ENCODE data around the gene EPM2A.

DNA sequence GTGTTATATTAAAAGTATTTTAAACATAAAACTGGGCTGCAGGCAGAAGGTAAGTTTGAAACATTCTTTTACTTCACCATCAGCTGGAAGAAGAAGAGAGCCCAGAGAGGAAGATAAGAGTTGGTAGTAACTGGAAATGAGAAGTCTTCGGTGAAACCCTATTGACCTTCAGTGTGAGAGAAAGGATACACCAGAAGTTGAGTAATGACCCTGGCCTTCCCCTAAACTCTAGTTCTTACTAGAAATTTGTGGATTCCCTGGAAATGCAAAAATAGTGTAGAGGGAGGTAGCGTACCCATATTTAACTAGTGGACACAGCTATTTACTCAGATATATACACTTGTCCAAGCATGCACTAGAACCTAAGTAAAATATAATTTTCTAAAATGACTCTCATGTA lies 8.0 kb upstream of the EPM2A start:
- TF ChIP-seq, protein P1, sequence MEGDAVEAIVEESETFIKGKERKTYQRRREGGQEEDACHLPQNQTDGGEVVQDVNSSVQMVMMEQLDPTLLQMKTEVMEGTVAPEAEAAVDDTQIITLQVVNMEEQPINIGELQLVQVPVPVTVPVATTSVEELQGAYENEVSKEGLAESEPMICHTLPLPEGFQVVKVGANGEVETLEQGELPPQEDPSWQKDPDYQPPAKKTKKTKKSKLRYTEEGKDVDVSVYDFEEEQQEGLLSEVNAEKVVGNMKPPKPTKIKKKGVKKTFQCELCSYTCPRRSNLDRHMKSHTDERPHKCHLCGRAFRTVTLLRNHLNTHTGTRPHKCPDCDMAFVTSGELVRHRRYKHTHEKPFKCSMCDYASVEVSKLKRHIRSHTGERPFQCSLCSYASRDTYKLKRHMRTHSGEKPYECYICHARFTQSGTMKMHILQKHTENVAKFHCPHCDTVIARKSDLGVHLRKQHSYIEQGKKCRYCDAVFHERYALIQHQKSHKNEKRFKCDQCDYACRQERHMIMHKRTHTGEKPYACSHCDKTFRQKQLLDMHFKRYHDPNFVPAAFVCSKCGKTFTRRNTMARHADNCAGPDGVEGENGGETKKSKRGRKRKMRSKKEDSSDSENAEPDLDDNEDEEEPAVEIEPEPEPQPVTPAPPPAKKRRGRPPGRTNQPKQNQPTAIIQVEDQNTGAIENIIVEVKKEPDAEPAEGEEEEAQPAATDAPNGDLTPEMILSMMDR (IDR thresholded peaks at IDR 0.05), result no peak
- no peak for TF ChIP-seq POLR2A (IDR thresholded peaks at IDR 0.05)
